Neural progenitor cell (in vitro differentiated cells): ENCODE results near the gene RARS2. TPM values are rescaled to one million over a fixed set of nuclear protein-coding genes. Genes with fewer than 3 reads are reported as not detected.
A peak's percentile ranks its signal among the peaks of the same experiment; 100 is the strongest.

Experiments used
- DNase-seq: peaks from one replicate; pipeline ENCODE4 v3.0.0-alpha.2; 2016; ENCODE audit warnings: low spot score
- H2AFZ ChIP-seq: fragments of 200-600 bp; sonication (generic); replicated peaks from 2 replicates; pipeline ENCODE4 v1.6.1; 2016; ENCODE audit warnings: antibody characterized with exemption
- H3F3A ChIP-seq: fragments of 200-600 bp; sonication (generic); 2 replicates; pipeline ENCODE4 v1.6.1; 2016; ENCODE audit warnings: antibody characterized with exemption, low read depth
- H3K27ac ChIP-seq: fragments of 200-600 bp; sonication (generic); 2 replicates; pipeline ENCODE4 v1.5.1; 2016; ENCODE audit warnings: mild to moderate bottlenecking
- H3K27me3 ChIP-seq: fragments of 200-600 bp; sonication (generic); 2 replicates; pipeline ENCODE4 v1.6.1; 2016; ENCODE audit warnings: mild to moderate bottlenecking, moderate library complexity
- H3K36me3 ChIP-seq: fragments of 200-600 bp; sonication (generic); 2 replicates; pipeline ENCODE4 v1.5.1; 2016
- H3K4me1 ChIP-seq: fragments of 200-600 bp; sonication (generic); 2 replicates; pipeline ENCODE4 v1.6.1; 2016; ENCODE audit warnings: mixed run types
- H3K4me2 ChIP-seq: fragments of 200-600 bp; sonication (generic); 2 replicates; pipeline ENCODE4 v1.6.1; 2016
- H3K4me3 ChIP-seq: fragments of 200-600 bp; sonication (generic); 2 replicates; pipeline ENCODE4 v1.5.1; 2016
- H3K79me2 ChIP-seq: fragments of 200-600 bp; sonication (generic); 2 replicates; pipeline ENCODE4 v1.6.1; 2016; ENCODE audit warnings: low read depth
- H3K9ac ChIP-seq: fragments of 200-600 bp; sonication (generic); 2 replicates; pipeline ENCODE4 v1.6.1; 2016
- H3K9me3 ChIP-seq: fragments of 200-600 bp; sonication (generic); 2 replicates; pipeline ENCODE4 v1.5.1; 2016; ENCODE audit warnings: low read depth
- H4K20me1 ChIP-seq: fragments of 200-600 bp; sonication (generic); 2 replicates; pipeline ENCODE4 v1.6.1; 2016; ENCODE audit warnings: low read depth
- H3K27ac Mint-ChIP-seq: 3 replicates; pipeline ENCODE4 v1.8.0; 2021; ENCODE audit warnings: mixed read lengths
- H3K27me3 Mint-ChIP-seq: 2 replicates; pipeline ENCODE4 v1.8.0; 2022; ENCODE audit warnings: low read depth, mild to moderate bottlenecking, inconsistent platforms, moderate library complexity, mixed read lengths; ENCODE audit not compliant: insufficient read depth
- H3K36me3 Mint-ChIP-seq: 3 replicates; pipeline ENCODE4 v1.8.0; 2021; ENCODE audit warnings: mixed read lengths
- H3K4me1 Mint-ChIP-seq: 3 replicates; pipeline ENCODE4 v1.8.0; 2021; ENCODE audit warnings: mixed read lengths
- H3K4me3 Mint-ChIP-seq: 3 replicates; pipeline ENCODE4 v1.8.0; 2021; ENCODE audit warnings: mild to moderate bottlenecking, moderate library complexity, mixed read lengths
- H3K9me3 Mint-ChIP-seq: 3 replicates; pipeline ENCODE4 v1.8.0; 2020; ENCODE audit warnings: mixed read lengths
- CTCF ChIP-seq: fragments of 200-600 bp; sonication (generic); IDR thresholded peaks from 2 replicates; pipeline ENCODE4 v1.5.1; 2017; ENCODE audit warnings: antibody characterized with exemption, mild to moderate bottlenecking
- EZH2 ChIP-seq: fragments of 200-600 bp; sonication (generic); IDR thresholded peaks from 2 replicates; pipeline ENCODE4 v1.6.1; 2017; ENCODE audit warnings: antibody characterized with exemption, mild to moderate bottlenecking, moderate library complexity
- EZH2phosphoT487 ChIP-seq: fragments of 200-600 bp; sonication (generic); IDR thresholded peaks from 2 replicates; pipeline ENCODE4 v1.6.1; 2017; ENCODE audit warnings: antibody characterized with exemption
- total RNA-seq: library from RNA; depleted of rRNA; stranded (reverse); fragments of >200 nt; gene quantifications from 2 replicates; pipeline ENCODE4 v1.2.3, GENCODE V29; 2015; ENCODE audit warnings: low replicate concordance

The RARS2 gene
- total RNA-seq, 1 donor from 2014 or later, result 53.6 TPM

DNA sequence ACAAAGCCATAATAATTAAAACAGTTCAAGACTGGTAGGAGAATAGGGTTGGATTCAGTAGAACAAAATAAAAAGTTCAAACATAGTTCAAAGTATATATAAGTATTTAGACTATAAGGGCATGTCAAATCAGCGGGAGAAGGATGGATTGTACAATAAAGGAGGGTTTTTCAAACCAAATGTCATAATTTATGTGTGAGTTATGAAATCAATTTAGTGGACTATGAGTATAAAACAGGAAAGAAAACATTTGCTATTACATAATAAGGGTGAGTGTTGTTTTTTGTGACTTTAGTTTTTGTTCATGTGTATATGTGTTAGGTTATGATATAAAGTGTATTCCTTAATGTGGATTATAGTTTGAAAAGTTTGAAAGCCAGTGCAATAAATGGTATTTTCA lies 10.8 kb upstream of the RARS2 start:
- Histone ChIP-seq H2AFZ (no peak overlapping the region), H3K9me3 (no peaks in the 10 kb centered on the region), H3K27ac (no peak overlapping the region), H3K4me2 (no peak overlapping the region), H4K20me1 (no peaks in the 10 kb centered on the region), H3K4me3 (no peak overlapping the region), H3K9ac (no peak overlapping the region), H3K4me1 (no peaks in the 10 kb centered on the region), H3K79me2 (no peaks in the 10 kb centered on the region), H3F3A (no peaks in the 10 kb centered on the region), H3K36me3 (peaks cover 9% of the 10 kb centered on the region), H3K27me3 (no peaks in the 10 kb centered on the region)
- Mint-ChIP-seq H3K9me3 (no peaks in the 10 kb centered on the region), H3K36me3 (peaks cover under 1% of the 10 kb centered on the region), H3K27ac (no peak overlapping the region), H3K4me1 (no peaks in the 10 kb centered on the region), H3K27me3 (no peaks in the 10 kb centered on the region), H3K4me3 (no peak overlapping the region)
- no peak for DNase-seq
- TF ChIP-seq CTCF, result no peak
- TF ChIP-seq EZH2, result no peak
- no peak for TF ChIP-seq EZH2phosphoT487

GRCh38 chr6:87590990-87591389 lies 1.2 kb upstream of the RARS2 start:
- Mint-ChIP-seq H3K4me1 (peaks cover 22% of the 10 kb centered on the region), H3K9me3 (no peaks in the 10 kb centered on the region), H3K27ac (no peak overlapping the region), H3K4me3 (peak overlapping the region; percentile 96), H3K36me3 (peaks cover 13% of the 10 kb centered on the region), H3K27me3 (no peaks in the 10 kb centered on the region)
- H4K20me1 ChIP-seq, result peaks cover 9% of the 10 kb centered on the region
- H3K9me3 ChIP-seq, result no peaks in the 10 kb centered on the region
- peaks cover 85% of the 10 kb centered on the region for H3K79me2 ChIP-seq
- H3F3A ChIP-seq, result no peaks in the 10 kb centered on the region
- no peak for TF ChIP-seq CTCF
- TF ChIP-seq EZH2phosphoT487, result no peak
- no peak for TF ChIP-seq EZH2
- H3K36me3 ChIP-seq, result peaks cover 8% of the 10 kb centered on the region
- no peak overlapping the region for H3K27ac ChIP-seq
- peaks cover 13% of the 10 kb centered on the region for H3K4me1 ChIP-seq
- peak overlapping the region; percentile 83 for H3K4me3 ChIP-seq
- peak overlapping the region; percentile 85 for H3K4me2 ChIP-seq
- no peaks in the 10 kb centered on the region for H3K27me3 ChIP-seq
- H2AFZ ChIP-seq, result no peak overlapping the region
- DNase-seq, result peak; percentile 10
- peak overlapping the region; percentile 86 for H3K9ac ChIP-seq

DNA sequence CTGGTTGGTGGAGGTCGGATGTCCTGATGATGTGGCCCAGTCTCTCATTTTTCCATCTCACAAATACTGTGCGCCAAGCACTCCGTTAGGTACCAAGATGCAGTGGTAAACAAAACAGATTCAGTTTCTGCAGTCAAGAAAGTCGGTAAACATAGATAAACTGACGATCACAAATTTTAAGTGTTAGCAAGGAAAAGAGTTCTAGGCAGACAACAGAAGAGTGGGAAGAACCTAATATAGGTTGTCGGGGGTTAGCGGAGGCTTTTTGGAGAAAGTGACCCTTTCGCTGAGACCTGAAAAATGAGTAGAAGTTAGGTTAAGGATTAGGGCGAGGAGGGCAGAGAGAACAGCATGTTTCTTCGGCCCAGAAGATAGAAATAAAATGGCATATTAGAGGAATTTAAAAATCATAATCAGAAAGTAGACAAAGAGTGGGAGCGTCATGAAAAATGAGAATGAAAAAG lies 662 bp upstream of the RARS2 start:
- Histone ChIP-seq H3K27me3 (no peaks in the 10 kb centered on the region), H3K4me3 (peak overlapping the region; percentile 83), H3K36me3 (peaks cover 10% of the 10 kb centered on the region), H3K4me2 (peak overlapping the region; percentile 85), H3K4me1 (peaks cover 13% of the 10 kb centered on the region), H3K27ac (no peak overlapping the region), H2AFZ (peak overlapping the region; percentile 87), H3K9me3 (no peaks in the 10 kb centered on the region), H3K79me2 (peaks cover 90% of the 10 kb centered on the region), H3K9ac (peak overlapping the region; percentile 86), H3F3A (no peaks in the 10 kb centered on the region), H4K20me1 (peaks cover 9% of the 10 kb centered on the region)
- Mint-ChIP-seq H3K9me3 (no peaks in the 10 kb centered on the region), H3K27me3 (no peaks in the 10 kb centered on the region), H3K36me3 (peaks cover 15% of the 10 kb centered on the region), H3K4me3 (peak overlapping the region; percentile 96), H3K27ac (peak overlapping the region; percentile 82), H3K4me1 (peaks cover 22% of the 10 kb centered on the region)
- DNase-seq, result no peak
- TF ChIP-seq EZH2phosphoT487 (no peak), CTCF (no peak), EZH2 (no peak)
